Measurements from ENCODE around the gene LITAFD.
"Not testable (repeated sequence)": the region's sequence is repeated elsewhere in the genome, so short reads cannot be mapped to it uniquely, and the experiment has no call there.

LITAFD gene

GRCh38 chr16:8858994-8859912, 22.9 kb upstream of the LITAFD start:
- DNase-seq: no peak

GRCh38 chr16:8859913-8860881, 22.0 kb upstream of the LITAFD start:
- no peak for DNase-seq

- DNase-seq: no peak
These were observed 20.4 kb upstream of the LITAFD start for GRCh38 chr16:8861563-8862308.

- no peak for DNase-seq
These were observed 19.6 kb upstream of the LITAFD start for GRCh38 chr16:8862309-8863130.

- no peak for DNase-seq
These were observed 18.3 kb upstream of the LITAFD start for GRCh38 chr16:8863594-8864424.

- no peak for DNase-seq
These were observed 17.6 kb upstream of the LITAFD start for GRCh38 chr16:8864480-8865110.

GRCh38 chr16:8865145-8865882, 16.8 kb upstream of the LITAFD start:
- no peak for DNase-seq

- no peak for DNase-seq
These were observed 15.8 kb upstream of the LITAFD start for GRCh38 chr16:8866118-8866883.

- DNase-seq: no peak
These were observed 15.3 kb upstream of the LITAFD start for GRCh38 chr16:8866884-8867215.

- DNase-seq: no peak
These were observed 14.8 kb upstream of the LITAFD start for GRCh38 chr16:8867216-8867931.

GRCh38 chr16:8867932-8868415, 14.2 kb upstream of the LITAFD start:
- no peak for DNase-seq

- peak; percentile 87 for DNase-seq
These were observed 13.5 kb upstream of the LITAFD start, which contains the start of gene CARHSP1 for GRCh38 chr16:8868416-8869211. Gene CARHSP1 (minus strand): TSS chr16:8869006. CDS start chr16:8859328, 9,678 bp downstream.

- DNase-seq: no peak
These were observed 12.8 kb upstream of the LITAFD start for GRCh38 chr16:8869212-8869987.

GRCh38 chr16:8869988-8870241, 12.2 kb upstream of the LITAFD start:
- DNase-seq: not testable (repeated sequence)

GRCh38 chr16:8872071-8872470, 10.1 kb upstream of the LITAFD start:
- DNase-seq: no peak
